Neural cell (in vitro differentiated cells): ENCODE results near the gene PTPRD.

ENCODE experiments used
- EP300 ChIP-seq: fragments of 450-650 bp; conservative IDR thresholded peaks from 2 replicates; pipeline ENCODE4 v1.6.1; 2014; ENCODE audit warnings: antibody characterized with exemption, mild to moderate bottlenecking, moderate library complexity; ENCODE audit not compliant: poor library complexity, severe bottlenecking
- EZH2 ChIP-seq: fragments of 200-600, 300-800 bp; shearing (Covaris generic), sonication (generic); IDR thresholded peaks from 2 replicates; pipeline ENCODE4 v1.6.1; 2014; ENCODE audit warnings: antibody characterized with exemption, low read length, borderline replicate concordance, mild to moderate bottlenecking; ENCODE audit not compliant: insufficient read depth, poor library complexity, severe bottlenecking
- RAD21 ChIP-seq: fragments of 450-650 bp; conservative IDR thresholded peaks from 2 replicates; pipeline ENCODE4 v1.6.1; 2014; ENCODE audit warnings: antibody characterized with exemption, mild to moderate bottlenecking, moderate library complexity
- TAF1 ChIP-seq: IDR thresholded peaks from 2 replicates; pipeline ENCODE4 v1.6.1; 2012; ENCODE audit warnings: low read depth
- TF ChIP-seq, protein P1 (sequence below): fragments of 450-650 bp; IDR thresholded peaks from 2 replicates; pipeline ENCODE4 v1.5.1; 2014; ENCODE audit warnings: antibody characterized with exemption, mild to moderate bottlenecking, moderate library complexity; ENCODE audit not compliant: poor library complexity, severe bottlenecking

GRCh38 chr9:8492679-8493078 is 2120.1 kb downstream of the PTPRD start:
- TF ChIP-seq, protein P1, sequence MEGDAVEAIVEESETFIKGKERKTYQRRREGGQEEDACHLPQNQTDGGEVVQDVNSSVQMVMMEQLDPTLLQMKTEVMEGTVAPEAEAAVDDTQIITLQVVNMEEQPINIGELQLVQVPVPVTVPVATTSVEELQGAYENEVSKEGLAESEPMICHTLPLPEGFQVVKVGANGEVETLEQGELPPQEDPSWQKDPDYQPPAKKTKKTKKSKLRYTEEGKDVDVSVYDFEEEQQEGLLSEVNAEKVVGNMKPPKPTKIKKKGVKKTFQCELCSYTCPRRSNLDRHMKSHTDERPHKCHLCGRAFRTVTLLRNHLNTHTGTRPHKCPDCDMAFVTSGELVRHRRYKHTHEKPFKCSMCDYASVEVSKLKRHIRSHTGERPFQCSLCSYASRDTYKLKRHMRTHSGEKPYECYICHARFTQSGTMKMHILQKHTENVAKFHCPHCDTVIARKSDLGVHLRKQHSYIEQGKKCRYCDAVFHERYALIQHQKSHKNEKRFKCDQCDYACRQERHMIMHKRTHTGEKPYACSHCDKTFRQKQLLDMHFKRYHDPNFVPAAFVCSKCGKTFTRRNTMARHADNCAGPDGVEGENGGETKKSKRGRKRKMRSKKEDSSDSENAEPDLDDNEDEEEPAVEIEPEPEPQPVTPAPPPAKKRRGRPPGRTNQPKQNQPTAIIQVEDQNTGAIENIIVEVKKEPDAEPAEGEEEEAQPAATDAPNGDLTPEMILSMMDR, result no peak
- TF ChIP-seq EZH2 (no peak), EP300 (no peak), RAD21 (no peak), TAF1 (no peak)
